Spinal cord (tissue), 10 donors: ENCODE data around the gene SRPRB. TPM values are rescaled to one million over a fixed set of nuclear protein-coding genes. Genes with fewer than 3 reads are reported as not detected.
A peak's percentile ranks its signal among the peaks of the same experiment; 100 is the strongest.

ENCODE experiments used
- DNase-seq, 6 donors: peaks; one replicate each; pipeline versions ENCODE4 v3.0.0 to v3.0.0-alpha.2; 2013 to 2015; ENCODE audit warnings: low spot score in 6 of 6, low read depth in 4 of 6
- H3K27ac ChIP-seq: one replicate; pipeline ENCODE4 v1.5.1; 2013; ENCODE audit warnings: low read depth, low read length, control low read depth
- H3K27me3 ChIP-seq: one replicate; pipeline ENCODE4 v1.6.1; 2013; ENCODE audit warnings: low read length; ENCODE audit not compliant: control insufficient read depth, insufficient read depth
- H3K36me3 ChIP-seq: one replicate; pipeline ENCODE4 v1.6.1; 2013; ENCODE audit warnings: low read length; ENCODE audit not compliant: control insufficient read depth, insufficient read depth
- H3K4me1 ChIP-seq: one replicate; pipeline ENCODE4 v1.6.1; 2013; ENCODE audit warnings: low read length; ENCODE audit not compliant: control insufficient read depth, insufficient read depth
- H3K4me3 ChIP-seq: one replicate; pipeline ENCODE4 v1.5.1; 2013; ENCODE audit warnings: low read depth, low read length, control low read depth
- H3K9me3 ChIP-seq: one replicate; pipeline ENCODE4 v1.6.1; 2013; ENCODE audit warnings: low read length; ENCODE audit not compliant: control insufficient read depth, insufficient read depth
- WGBS: methylation state at CpG from one replicate; pipeline ENCODE4 v1.1.5; 2013; ENCODE audit warnings: missing lambda C conversion rate; ENCODE audit not compliant: insufficient coverage; 5-methylcytosine and 5-hydroxymethylcytosine counted together
- polyA plus RNA-seq, 2 donors: library from polyadenylated mRNA; unstranded; fragments of 120-200 nt; gene quantifications; one replicate each; pipeline ENCODE4 v1.2.1, GENCODE V29; 2013; ENCODE audit not compliant: insufficient read length in 2 of 2
- total RNA-seq, 2 donors: library from RNA; depleted of rRNA in 1 of 2; stranded (reverse); fragments of 120-200 nt in 1 of 2; fragments of >200 nt in 1 of 2; gene quantifications; one replicate each; pipeline versions ENCODE4 v1.2.3 to v1.2.4, GENCODE V29; 2013 to 2014
- donor health status: healthy.

SRPRB gene
- total and polyA plus RNA-seq, 4 donors: 56.1 to 74.6 (median 70.2) TPM

- Histone ChIP-seq H3K36me3 (peaks cover 34% of the 10 kb centered on the region), H3K9me3 (no peaks in the 10 kb centered on the region), H3K4me3 (no peak overlapping the region), H3K27me3 (no peaks in the 10 kb centered on the region), H3K4me1 (peaks cover 39% of the 10 kb centered on the region), H3K27ac (no peak overlapping the region)
- WGBS: 90% methylated on average over 6 of the region's 8 CpGs
- DNase-seq: no peak
These were observed 52.2 kb downstream of the SRPRB start for GRCh38 chr3:133857767-133858166.

- H3K4me3 ChIP-seq: no peak overlapping the region
- 81% methylated on average over 10 of the region's 12 CpGs for WGBS
- H3K9me3 ChIP-seq: no peaks in the 10 kb centered on the region
- DNase-seq: no peak
- peaks cover 28% of the 10 kb centered on the region for H3K4me1 ChIP-seq
- no peaks in the 10 kb centered on the region for H3K27me3 ChIP-seq
- H3K36me3 ChIP-seq: peaks cover 41% of the 10 kb centered on the region
- no peak overlapping the region for H3K27ac ChIP-seq
These were observed 54.0 kb downstream of the SRPRB start for GRCh38 chr3:133859381-133860234.

DNA sequence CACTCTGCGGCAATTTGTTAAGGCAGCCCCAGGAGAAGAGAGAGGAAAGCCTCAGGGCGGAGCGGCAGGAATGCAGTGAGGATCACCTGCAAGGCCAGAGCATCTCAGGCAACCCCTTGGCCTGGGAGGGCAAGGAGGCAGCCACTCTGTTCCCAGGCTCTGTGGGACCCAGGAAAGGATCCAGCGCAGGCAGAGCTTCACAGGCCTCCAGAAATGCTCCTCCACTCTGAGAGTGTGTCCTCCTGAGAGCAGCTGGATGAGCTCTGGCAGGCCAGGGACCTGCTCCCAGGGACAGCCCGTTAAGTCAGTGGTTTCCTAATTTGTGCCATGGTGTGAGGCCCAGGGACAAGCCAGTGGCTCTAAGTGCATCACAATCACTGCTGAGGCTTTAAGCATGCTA, 54.9 kb downstream of the SRPRB start:
- Histone ChIP-seq H3K27ac (no peak overlapping the region), H3K9me3 (no peaks in the 10 kb centered on the region), H3K36me3 (peaks cover 41% of the 10 kb centered on the region), H3K4me3 (no peak overlapping the region), H3K4me1 (peaks cover 24% of the 10 kb centered on the region), H3K27me3 (no peaks in the 10 kb centered on the region)
- whole genome bisulfite sequencing: 76% methylated on average over 5 of the region's 5 CpGs
- no peak for DNase-seq

DNA sequence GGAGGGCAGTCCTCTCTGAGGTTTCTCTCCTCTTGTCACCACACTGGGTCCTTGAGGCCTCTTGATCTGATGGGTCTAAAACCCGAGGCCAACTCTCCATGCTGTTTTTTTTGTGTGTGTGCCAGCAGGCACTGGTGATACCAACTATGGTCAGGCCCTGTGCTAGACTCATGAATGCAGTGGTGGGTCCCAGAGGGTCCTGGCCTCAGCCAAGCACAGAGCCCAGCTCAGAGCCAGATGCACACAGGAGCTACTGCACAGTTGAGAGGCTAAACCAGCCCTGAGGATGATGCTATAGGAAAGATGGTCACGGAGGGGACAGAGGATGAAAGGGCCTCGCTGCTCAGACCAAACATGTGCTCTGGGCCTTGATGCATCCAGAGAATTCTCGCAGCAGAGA, 56.5 kb downstream of the SRPRB start:
- Histone ChIP-seq H3K27me3 (no peaks in the 10 kb centered on the region), H3K27ac (no peak overlapping the region), H3K9me3 (no peaks in the 10 kb centered on the region), H3K4me3 (no peak overlapping the region), H3K36me3 (peaks cover 41% of the 10 kb centered on the region), H3K4me1 (peaks cover 23% of the 10 kb centered on the region)
- whole genome bisulfite sequencing: 90% methylated on average over 4 of the region's 4 CpGs
- DNase-seq: no peak

DNA sequence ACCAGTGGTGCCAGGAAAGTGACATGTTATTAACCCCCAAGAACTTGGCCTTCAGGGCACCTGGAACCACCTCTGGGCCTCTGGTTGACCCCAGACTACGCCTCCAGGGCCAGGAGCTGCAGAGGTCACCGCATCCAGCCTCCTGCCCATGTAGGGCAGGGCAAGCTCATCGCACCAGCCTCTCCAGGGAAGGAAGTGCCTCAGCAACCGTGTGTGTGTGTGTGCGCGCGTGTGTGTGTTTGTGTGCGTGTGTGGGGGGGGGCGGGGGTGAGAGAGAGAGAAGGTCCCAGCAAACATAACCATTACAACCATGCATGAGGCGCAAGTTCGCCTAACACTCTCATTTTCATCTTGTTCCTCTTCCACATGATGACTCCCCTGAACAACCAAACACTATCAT, 58.3 kb downstream of the SRPRB start:
- Histone ChIP-seq H3K27ac (no peak overlapping the region), H3K36me3 (peaks cover 39% of the 10 kb centered on the region), H3K27me3 (no peaks in the 10 kb centered on the region), H3K4me1 (peaks cover 38% of the 10 kb centered on the region), H3K4me3 (no peak overlapping the region), H3K9me3 (no peaks in the 10 kb centered on the region)
- DNase-seq: no peak
- WGBS: 94% methylated on average over 2 of the region's 11 CpGs

DNA sequence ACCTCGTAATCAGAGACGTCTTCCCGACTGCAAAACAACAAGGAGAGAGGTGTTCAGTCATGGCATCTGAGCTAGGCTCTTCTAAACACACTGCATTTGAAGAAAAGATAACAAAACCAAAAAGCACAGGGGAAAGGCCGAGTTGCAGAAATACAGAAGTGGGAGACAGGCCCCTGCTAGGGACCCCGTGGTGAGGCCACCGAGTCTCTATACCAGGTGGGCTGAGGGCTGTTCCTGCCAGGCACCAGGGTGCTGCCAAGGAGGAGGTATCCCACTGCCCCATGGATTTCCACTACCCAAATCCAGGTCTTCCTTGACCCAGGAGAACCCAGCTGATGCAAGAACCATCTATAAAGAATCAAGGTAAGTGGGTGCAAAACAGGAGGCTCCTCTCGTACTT, 59.0 kb downstream of the SRPRB start:
- peaks cover 34% of the 10 kb centered on the region for H3K36me3 ChIP-seq
- WGBS: 96% methylated on average over 3 of the region's 7 CpGs
- no peaks in the 10 kb centered on the region for H3K27me3 ChIP-seq
- H3K27ac ChIP-seq: no peak overlapping the region
- H3K4me1 ChIP-seq: peaks cover 46% of the 10 kb centered on the region
- H3K4me3 ChIP-seq: no peak overlapping the region
- H3K9me3 ChIP-seq: no peaks in the 10 kb centered on the region
- no peak for DNase-seq

- Histone ChIP-seq H3K36me3 (peaks cover 30% of the 10 kb centered on the region), H3K27me3 (no peaks in the 10 kb centered on the region), H3K9me3 (no peaks in the 10 kb centered on the region), H3K4me3 (no peak overlapping the region), H3K4me1 (peaks cover 47% of the 10 kb centered on the region), H3K27ac (no peak overlapping the region)
- DNase-seq: no peak
- 76% methylated on average over 5 of the region's 5 CpGs for WGBS
These were observed 59.7 kb downstream of the SRPRB start for GRCh38 chr3:133865136-133865855.

GRCh38 chr3:133866141-133866540, 60.5 kb downstream of the SRPRB start:
- Histone ChIP-seq H3K27ac (no peak overlapping the region), H3K9me3 (no peaks in the 10 kb centered on the region), H3K36me3 (peaks cover 23% of the 10 kb centered on the region), H3K4me1 (peaks cover 46% of the 10 kb centered on the region), H3K27me3 (no peaks in the 10 kb centered on the region), H3K4me3 (no peak overlapping the region)
- WGBS: no CpG with 5 or more reads among the region's 3 CpGs
- no peak for DNase-seq

DNA sequence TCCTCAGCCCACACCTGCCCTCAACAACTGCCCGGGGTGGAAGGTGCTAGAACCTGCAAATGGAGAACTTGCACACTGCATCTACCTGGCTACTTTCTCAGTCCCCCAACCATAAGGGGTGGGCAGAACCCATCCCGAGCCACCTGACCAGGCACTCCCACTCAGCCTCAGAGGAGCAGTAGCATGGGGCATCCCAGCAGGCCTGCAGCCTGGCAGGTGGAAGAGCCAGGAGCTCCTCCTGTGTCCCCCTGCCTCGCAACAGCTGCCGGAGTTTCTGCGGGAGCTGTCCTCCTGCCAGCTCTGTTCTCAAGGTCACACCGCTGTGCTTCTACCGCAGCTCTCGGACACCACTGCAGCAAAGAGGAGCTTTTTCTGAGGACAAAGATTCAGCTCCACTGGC, 62.6 kb downstream of the SRPRB start:
- Histone ChIP-seq H3K4me1 (peaks cover 60% of the 10 kb centered on the region), H3K9me3 (no peaks in the 10 kb centered on the region), H3K36me3 (peaks cover 16% of the 10 kb centered on the region), H3K4me3 (no peak overlapping the region), H3K27me3 (no peaks in the 10 kb centered on the region), H3K27ac (peak overlapping the region; percentile 67)
- peak in 1 of 6 donors; percentile 25 for DNase-seq
- 27% methylated on average over 7 of the region's 8 CpGs for WGBS
